ENCODE results near the gene KLHDC3. TPM values are rescaled to one million over a fixed set of nuclear protein-coding genes. Genes with fewer than 3 reads are reported as not detected.

The KLHDC3 gene
- total and polyA plus RNA-seq, 2 of the 13 experiments (the other 11 are each of a cell fraction or from before 2014, with no cell fraction given) = 78.3 to 91.5 TPM

DNA sequence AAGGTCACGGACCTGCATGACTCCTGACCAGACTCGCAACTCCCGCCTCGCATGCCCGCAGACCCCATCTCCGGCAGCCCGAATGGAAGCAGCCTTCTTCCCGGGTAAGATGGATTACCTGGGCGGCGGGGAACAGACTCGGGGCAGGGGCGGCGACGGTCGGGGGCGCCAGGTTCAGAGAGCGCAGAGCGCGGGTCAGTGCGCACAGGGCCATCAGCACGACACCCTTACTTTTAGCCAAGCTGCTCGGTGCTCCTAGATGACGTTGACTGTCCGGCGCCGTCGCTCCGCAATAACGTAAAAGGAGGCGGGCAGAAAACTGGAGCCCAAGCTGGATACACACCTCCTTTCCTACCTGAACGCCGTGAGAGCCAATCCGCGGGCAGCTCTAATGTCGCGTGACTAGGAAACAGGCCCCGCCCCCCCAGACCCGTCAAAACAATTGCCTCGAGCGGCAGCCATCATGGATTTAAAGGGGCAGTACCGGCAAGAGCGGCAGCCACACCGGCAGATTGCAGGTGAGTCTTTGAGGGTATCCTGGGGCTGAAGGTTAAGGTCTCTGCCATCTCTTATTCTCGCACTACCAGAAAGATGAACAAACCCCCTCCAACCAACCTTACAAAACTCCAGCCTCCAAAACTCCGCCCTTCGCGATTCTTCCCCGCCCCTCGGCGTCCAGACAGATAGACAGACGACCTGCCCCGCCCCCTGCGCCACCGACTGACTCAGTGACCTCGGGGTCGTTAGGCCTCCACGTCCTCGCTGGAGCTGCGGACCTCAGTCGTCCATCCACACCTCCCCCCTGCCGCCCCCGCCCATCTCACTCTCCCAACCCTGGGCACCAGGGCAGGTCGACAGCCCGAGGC, 45.4 kb downstream of the KLHDC3 start, which contains the start of the genes KLC4 and MRPL2 (continued):
- TF ChIP-seq, protein P1, sequence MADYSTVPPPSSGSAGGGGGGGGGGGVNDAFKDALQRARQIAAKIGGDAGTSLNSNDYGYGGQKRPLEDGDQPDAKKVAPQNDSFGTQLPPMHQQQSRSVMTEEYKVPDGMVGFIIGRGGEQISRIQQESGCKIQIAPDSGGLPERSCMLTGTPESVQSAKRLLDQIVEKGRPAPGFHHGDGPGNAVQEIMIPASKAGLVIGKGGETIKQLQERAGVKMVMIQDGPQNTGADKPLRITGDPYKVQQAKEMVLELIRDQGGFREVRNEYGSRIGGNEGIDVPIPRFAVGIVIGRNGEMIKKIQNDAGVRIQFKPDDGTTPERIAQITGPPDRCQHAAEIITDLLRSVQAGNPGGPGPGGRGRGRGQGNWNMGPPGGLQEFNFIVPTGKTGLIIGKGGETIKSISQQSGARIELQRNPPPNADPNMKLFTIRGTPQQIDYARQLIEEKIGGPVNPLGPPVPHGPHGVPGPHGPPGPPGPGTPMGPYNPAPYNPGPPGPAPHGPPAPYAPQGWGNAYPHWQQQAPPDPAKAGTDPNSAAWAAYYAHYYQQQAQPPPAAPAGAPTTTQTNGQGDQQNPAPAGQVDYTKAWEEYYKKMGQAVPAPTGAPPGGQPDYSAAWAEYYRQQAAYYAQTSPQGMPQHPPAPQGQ (CRISPR knock-in tag; IDR thresholded peaks at IDR 0.05; ENCODE audit: borderline replicate concordance) = no peak; the same call in 1 of the 2 replicates
- TF ChIP-seq ZNF563 (CRISPR knock-in tag; IDR thresholded peaks at IDR 0.05) (no peak), TFDP1 (CRISPR knock-in tag; IDR thresholded peaks at IDR 0.05; ENCODE audit: borderline replicate concordance) (peak; percentile 66; the same call in 1 of the 2 replicates), TCF7L2 (IDR thresholded peaks at IDR 0.05; ENCODE audit: low read depth, low read length) (no peak), ZNF282 (IDR thresholded peaks at IDR 0.05; ENCODE audit: partially characterized antibody) (peak; percentile 59), E2F1 (CRISPR knock-in tag; IDR thresholded peaks at IDR 0.05) (no peak)
- TF ChIP-seq, protein P2, sequence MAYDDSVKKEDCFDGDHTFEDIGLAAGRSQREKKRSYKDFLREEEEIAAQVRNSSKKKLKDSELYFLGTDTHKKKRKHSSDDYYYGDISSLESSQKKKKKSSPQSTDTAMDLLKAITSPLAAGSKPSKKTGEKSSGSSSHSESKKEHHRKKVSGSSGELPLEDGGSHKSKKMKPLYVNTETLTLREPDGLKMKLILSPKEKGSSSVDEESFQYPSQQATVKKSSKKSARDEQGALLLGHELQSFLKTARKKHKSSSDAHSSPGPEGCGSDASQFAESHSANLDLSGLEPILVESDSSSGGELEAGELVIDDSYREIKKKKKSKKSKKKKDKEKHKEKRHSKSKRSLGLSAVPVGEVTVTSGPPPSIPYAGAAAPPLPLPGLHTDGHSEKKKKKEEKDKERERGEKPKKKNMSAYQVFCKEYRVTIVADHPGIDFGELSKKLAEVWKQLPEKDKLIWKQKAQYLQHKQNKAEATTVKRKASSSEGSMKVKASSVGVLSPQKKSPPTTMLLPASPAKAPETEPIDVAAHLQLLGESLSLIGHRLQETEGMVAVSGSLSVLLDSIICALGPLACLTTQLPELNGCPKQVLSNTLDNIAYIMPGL (CRISPR knock-in tag; IDR thresholded peaks at IDR 0.05; ENCODE audit: borderline replicate concordance in 1 of 2, low read depth in 1 of 2) = no peak; a peak in 3 of 4 replicates
- TF ChIP-seq, protein P3, sequence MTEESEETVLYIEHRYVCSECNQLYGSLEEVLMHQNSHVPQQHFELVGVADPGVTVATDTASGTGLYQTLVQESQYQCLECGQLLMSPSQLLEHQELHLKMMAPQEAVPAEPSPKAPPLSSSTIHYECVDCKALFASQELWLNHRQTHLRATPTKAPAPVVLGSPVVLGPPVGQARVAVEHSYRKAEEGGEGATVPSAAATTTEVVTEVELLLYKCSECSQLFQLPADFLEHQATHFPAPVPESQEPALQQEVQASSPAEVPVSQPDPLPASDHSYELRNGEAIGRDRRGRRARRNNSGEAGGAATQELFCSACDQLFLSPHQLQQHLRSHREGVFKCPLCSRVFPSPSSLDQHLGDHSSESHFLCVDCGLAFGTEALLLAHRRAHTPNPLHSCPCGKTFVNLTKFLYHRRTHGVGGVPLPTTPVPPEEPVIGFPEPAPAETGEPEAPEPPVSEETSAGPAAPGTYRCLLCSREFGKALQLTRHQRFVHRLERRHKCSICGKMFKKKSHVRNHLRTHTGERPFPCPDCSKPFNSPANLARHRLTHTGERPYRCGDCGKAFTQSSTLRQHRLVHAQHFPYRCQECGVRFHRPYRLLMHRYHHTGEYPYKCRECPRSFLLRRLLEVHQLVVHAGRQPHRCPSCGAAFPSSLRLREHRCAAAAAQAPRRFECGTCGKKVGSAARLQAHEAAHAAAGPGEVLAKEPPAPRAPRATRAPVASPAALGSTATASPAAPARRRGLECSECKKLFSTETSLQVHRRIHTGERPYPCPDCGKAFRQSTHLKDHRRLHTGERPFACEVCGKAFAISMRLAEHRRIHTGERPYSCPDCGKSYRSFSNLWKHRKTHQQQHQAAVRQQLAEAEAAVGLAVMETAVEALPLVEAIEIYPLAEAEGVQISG (CRISPR knock-in tag; IDR thresholded peaks at IDR 0.05) = peak; percentile 89
- TF ChIP-seq, protein P4, sequence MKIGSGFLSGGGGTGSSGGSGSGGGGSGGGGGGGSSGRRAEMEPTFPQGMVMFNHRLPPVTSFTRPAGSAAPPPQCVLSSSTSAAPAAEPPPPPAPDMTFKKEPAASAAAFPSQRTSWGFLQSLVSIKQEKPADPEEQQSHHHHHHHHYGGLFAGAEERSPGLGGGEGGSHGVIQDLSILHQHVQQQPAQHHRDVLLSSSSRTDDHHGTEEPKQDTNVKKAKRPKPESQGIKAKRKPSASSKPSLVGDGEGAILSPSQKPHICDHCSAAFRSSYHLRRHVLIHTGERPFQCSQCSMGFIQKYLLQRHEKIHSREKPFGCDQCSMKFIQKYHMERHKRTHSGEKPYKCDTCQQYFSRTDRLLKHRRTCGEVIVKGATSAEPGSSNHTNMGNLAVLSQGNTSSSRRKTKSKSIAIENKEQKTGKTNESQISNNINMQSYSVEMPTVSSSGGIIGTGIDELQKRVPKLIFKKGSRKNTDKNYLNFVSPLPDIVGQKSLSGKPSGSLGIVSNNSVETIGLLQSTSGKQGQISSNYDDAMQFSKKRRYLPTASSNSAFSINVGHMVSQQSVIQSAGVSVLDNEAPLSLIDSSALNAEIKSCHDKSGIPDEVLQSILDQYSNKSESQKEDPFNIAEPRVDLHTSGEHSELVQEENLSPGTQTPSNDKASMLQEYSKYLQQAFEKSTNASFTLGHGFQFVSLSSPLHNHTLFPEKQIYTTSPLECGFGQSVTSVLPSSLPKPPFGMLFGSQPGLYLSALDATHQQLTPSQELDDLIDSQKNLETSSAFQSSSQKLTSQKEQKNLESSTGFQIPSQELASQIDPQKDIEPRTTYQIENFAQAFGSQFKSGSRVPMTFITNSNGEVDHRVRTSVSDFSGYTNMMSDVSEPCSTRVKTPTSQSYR (CRISPR knock-in tag; IDR thresholded peaks at IDR 0.05; ENCODE audit: borderline replicate concordance) = peak; percentile 85
- TF ChIP-seq, protein P5, sequence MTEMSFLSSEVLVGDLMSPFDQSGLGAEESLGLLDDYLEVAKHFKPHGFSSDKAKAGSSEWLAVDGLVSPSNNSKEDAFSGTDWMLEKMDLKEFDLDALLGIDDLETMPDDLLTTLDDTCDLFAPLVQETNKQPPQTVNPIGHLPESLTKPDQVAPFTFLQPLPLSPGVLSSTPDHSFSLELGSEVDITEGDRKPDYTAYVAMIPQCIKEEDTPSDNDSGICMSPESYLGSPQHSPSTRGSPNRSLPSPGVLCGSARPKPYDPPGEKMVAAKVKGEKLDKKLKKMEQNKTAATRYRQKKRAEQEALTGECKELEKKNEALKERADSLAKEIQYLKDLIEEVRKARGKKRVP (CRISPR knock-in tag; IDR thresholded peaks at IDR 0.05) = no peak
